ENCODE measurements around the gene STAP2. TPM values are rescaled to one million over a fixed set of nuclear protein-coding genes. Genes with fewer than 3 reads are reported as not detected.

The STAP2 gene
- total RNA-seq, 1 experiment from 2014 or later, result 72.6 TPM

GRCh38 chr19:4365791-4366665 lies 27.4 kb upstream of the STAP2 start:
- no peaks in the 10 kb centered on the region for H4K20me1 ChIP-seq (ENCODE audit: low read length)
- H3K4me1 ChIP-seq (ENCODE audit: insufficient read depth, low read length), result no peaks in the 10 kb centered on the region
- ChIA-PET POLR2A (ENCODE audit: unreplicated experiment) (no interaction called here), CTCF (interaction anchor here (0.5 kb wide), 1 partner anchor 606 kb away, joined by 6 read pairs; no protein-coding TSS in a partner anchor)
- BruUV-seq (replicated peaks), result no TSS peak
- no peak overlapping the region for H3K4me2 ChIP-seq (ENCODE audit: low read length)
- H3K27me3 ChIP-seq (ENCODE audit: low read length), result no peaks in the 10 kb centered on the region
- no peak overlapping the region for H2AFZ ChIP-seq (ENCODE audit: low read length)
- H3K36me3 ChIP-seq (ENCODE audit: low read depth, low read length), result peaks cover 3% of the 10 kb centered on the region; the same call in 1 of the 2 replicates
- ATAC-seq (no peak), DNase-seq (no peak)
- no peak for TF ChIP-seq EZH2 (IDR thresholded peaks at IDR 0.05; ENCODE audit: low read length, unreplicated experiment)
- intact Hi-C loops (cut with micrococcal nuclease), result no loop called here
- no peaks in the 10 kb centered on the region for H3F3A ChIP-seq (ENCODE audit: low read length, unreplicated experiment)
- H3K9me2 ChIP-seq (replicated peaks; ENCODE audit: low read length), result no peaks in the 10 kb centered on the region
- no peak overlapping the region for H3K4me3 ChIP-seq (ENCODE audit: low read length)
- H3K9me3 ChIP-seq (ENCODE audit: low read length), result no peaks in the 10 kb centered on the region
- H3K27ac ChIP-seq (ENCODE audit: low read length), result no peak overlapping the region
- H3K9ac ChIP-seq (ENCODE audit: low read length), result no peak overlapping the region
- H3K79me2 ChIP-seq (ENCODE audit: low read length), result peaks cover 20% of the 10 kb centered on the region

DNA sequence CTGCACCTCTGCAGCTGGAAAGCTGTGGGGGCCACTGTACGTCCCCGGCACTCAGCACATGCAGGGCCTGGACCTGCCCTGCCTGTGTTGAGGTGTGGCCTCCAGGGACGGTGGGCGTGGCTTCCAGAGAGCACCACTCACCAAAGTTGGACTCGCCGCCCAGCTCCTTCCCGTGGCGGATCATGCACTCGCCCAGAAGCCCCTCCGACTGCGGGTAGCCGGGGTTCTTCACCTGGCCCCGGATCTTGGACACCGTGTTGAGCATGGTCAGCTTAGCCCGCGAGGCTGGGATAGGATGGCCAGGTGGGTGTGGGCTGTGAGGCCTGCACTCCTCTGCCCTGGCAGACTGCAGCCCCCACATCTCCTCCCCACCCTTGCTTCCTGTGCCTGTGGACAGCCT lies 26.7 kb upstream of the STAP2 start:
- no TSS peak for BruUV-seq (replicated peaks)
- DNase-seq, result no peak

GRCh38 chr19:4363571-4364304 lies 25.1 kb upstream of the STAP2 start:
- Histone ChIP-seq H3K79me2 (ENCODE audit: low read length) (no peaks in the 10 kb centered on the region; the same call in 1 of the 2 replicates), H3K27me3 (ENCODE audit: low read length) (no peaks in the 10 kb centered on the region), H3K36me3 (ENCODE audit: low read depth, low read length) (peaks cover 3% of the 10 kb centered on the region; the same call in 1 of the 2 replicates), H4K20me1 (ENCODE audit: low read length) (no peaks in the 10 kb centered on the region), H3F3A (ENCODE audit: low read length, unreplicated experiment) (no peaks in the 10 kb centered on the region), H3K4me1 (ENCODE audit: insufficient read depth, low read length) (no peaks in the 10 kb centered on the region), H3K9ac (ENCODE audit: low read length) (no peak overlapping the region), H2AFZ (ENCODE audit: low read length) (no peak overlapping the region), H3K9me3 (ENCODE audit: low read length) (no peaks in the 10 kb centered on the region), H3K9me2 (replicated peaks; ENCODE audit: low read length) (no peaks in the 10 kb centered on the region), H3K4me2 (ENCODE audit: low read length) (no peak overlapping the region), H3K4me3 (ENCODE audit: low read length) (no peak overlapping the region), H3K27ac (ENCODE audit: low read length) (no peak overlapping the region)
- ChIA-PET POLR2A (ENCODE audit: unreplicated experiment) (no interaction called here), CTCF (interaction anchor here (0.9 to 1.2 kb wide), 2 partner anchors 17 to 36 kb away, joined by 3 read pairs; partner anchors contain the start of gene SH3GL1)
- TF ChIP-seq EZH2phosphoT487 (IDR thresholded peaks at IDR 0.05; ENCODE audit: borderline replicate concordance, low read length) (no peak), CTCF (conservative IDR thresholded peaks at IDR 0.05; ENCODE audit: low read depth, low read length) (no peak), EZH2 (IDR thresholded peaks at IDR 0.05; ENCODE audit: low read length, unreplicated experiment) (no peak)
- BruUV-seq (replicated peaks), result no TSS peak
- no peak for DNase-seq
- no peak for ATAC-seq
- intact Hi-C loops (cut with micrococcal nuclease), result no loop called here

More for the DNA sequence above, 26.7 kb upstream of the STAP2 start:
- Histone ChIP-seq H4K20me1 (ENCODE audit: low read length) (no peaks in the 10 kb centered on the region), H3F3A (ENCODE audit: low read length, unreplicated experiment) (no peaks in the 10 kb centered on the region), H3K9ac (ENCODE audit: low read length) (no peak overlapping the region), H3K27ac (ENCODE audit: low read length) (no peak overlapping the region), H3K4me2 (ENCODE audit: low read length) (no peak overlapping the region), H2AFZ (ENCODE audit: low read length) (no peak overlapping the region), H3K9me3 (ENCODE audit: low read length) (no peaks in the 10 kb centered on the region), H3K27me3 (ENCODE audit: low read length) (no peaks in the 10 kb centered on the region), H3K9me2 (replicated peaks; ENCODE audit: low read length) (no peaks in the 10 kb centered on the region), H3K4me3 (ENCODE audit: low read length) (no peak overlapping the region), H3K79me2 (ENCODE audit: low read length) (peaks cover 14% of the 10 kb centered on the region), H3K36me3 (ENCODE audit: low read depth, low read length) (peaks cover 3% of the 10 kb centered on the region; the same call in 1 of the 2 replicates), H3K4me1 (ENCODE audit: insufficient read depth, low read length) (no peaks in the 10 kb centered on the region)
- TF ChIP-seq EZH2 (IDR thresholded peaks at IDR 0.05; ENCODE audit: low read length, unreplicated experiment) (no peak), CTCF (conservative IDR thresholded peaks at IDR 0.05; ENCODE audit: low read depth, low read length) (no peak), EZH2phosphoT487 (IDR thresholded peaks at IDR 0.05; ENCODE audit: borderline replicate concordance, low read length) (no peak)
- intact Hi-C loops (cut with micrococcal nuclease), result no loop called here
- ChIA-PET CTCF (no interaction called here), POLR2A (ENCODE audit: unreplicated experiment) (no interaction called here)
- no peak for ATAC-seq

Measured in PC-3 (cell line).